LNCAP (cell line): ENCODE results near the gene NTSR2.

Experiments
- TF ChIP-seq, protein P1 (sequence below): fragments of 450-650 bp; IDR thresholded peaks from 2 replicates; pipeline ENCODE4 v1.5.1; 2017; ENCODE audit warnings: mild to moderate bottlenecking

The NTSR2 gene

DNA sequence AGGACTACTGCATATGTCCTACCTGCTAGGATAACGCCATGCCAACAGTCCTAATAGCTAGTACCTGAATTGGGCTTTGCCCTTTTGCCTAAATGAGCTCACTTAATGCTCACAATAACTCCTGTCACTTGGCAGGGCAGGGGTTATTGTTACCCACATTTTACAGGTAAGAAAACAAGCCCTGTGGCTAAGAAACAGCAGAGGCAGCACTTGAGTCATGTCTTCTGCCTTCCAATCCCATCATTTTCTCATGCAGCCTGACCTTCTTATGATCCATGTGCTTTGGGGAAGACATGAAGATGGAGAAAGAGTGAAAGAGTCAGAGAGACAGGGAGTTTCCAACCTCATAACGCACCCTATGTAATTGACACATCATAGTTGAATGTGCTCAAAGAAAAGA, 42.9 kb upstream of the NTSR2 start:
- TF ChIP-seq, protein P1, sequence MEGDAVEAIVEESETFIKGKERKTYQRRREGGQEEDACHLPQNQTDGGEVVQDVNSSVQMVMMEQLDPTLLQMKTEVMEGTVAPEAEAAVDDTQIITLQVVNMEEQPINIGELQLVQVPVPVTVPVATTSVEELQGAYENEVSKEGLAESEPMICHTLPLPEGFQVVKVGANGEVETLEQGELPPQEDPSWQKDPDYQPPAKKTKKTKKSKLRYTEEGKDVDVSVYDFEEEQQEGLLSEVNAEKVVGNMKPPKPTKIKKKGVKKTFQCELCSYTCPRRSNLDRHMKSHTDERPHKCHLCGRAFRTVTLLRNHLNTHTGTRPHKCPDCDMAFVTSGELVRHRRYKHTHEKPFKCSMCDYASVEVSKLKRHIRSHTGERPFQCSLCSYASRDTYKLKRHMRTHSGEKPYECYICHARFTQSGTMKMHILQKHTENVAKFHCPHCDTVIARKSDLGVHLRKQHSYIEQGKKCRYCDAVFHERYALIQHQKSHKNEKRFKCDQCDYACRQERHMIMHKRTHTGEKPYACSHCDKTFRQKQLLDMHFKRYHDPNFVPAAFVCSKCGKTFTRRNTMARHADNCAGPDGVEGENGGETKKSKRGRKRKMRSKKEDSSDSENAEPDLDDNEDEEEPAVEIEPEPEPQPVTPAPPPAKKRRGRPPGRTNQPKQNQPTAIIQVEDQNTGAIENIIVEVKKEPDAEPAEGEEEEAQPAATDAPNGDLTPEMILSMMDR, result no peak

DNA sequence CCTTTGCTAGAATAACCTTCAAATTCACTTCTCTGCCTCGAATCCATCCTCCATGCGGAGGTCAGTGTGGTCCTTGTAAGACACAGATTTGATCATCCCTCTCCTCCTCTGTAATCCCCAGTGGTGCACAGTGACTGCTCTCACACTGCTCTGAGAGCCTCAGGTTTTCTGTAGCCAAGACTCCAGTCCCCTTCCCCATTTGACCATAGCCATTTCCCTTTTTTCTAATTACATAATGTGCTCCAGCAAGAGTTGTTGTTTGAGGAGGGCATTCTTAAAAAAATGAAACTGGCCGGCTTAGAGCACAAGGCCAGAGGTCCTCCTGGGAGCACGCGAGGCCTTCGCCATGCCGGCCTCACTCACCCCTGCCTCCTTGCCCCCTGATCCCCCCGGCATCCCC, 41.8 kb upstream of the NTSR2 start:
- TF ChIP-seq, protein P1, result no peak

- TF ChIP-seq, protein P1, result no peak
Measured at GRCh38 chr2:11711354-11711716, 41.3 kb upstream of the NTSR2 start.

DNA sequence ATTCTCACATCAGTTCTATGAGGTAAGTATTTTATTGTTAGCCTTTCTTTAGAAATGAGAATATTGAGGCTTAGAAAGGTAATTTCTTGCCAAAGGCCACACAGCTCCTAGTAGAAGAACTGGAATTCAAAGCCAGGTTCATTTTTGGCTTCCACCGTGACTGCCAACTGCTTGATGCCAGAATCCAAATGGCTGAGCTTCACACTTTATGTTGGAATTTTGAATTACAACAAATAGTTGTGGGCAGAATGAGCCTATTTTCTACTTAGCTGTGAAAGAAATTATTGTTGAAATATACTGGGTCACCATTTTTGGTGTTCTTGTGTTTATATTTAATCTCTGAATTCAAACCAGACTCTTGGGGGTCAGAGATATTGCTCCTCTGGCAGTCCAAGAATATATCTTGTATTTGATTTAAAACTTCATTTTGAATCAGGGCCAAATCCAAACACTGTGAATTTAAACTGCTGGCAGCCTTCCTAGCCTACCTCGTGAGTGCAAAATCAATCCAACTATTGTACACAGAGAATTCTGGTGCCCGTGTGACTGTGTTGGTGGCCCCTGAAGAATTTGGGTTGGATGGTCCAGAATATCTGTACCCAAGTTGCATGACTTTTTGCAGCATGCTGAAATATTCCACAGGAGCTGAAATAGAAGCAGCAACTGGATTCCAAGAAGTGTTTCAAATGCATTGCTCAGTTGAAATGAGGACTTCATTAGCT, 40.8 kb upstream of the NTSR2 start:
- TF ChIP-seq, protein P1, result no peak

- TF ChIP-seq, protein P1, result no peak
Measured at GRCh38 chr2:11710210-11710609, 40.2 kb upstream of the NTSR2 start.

- TF ChIP-seq, protein P1, result no peak
Measured at GRCh38 chr2:11709293-11709692, 39.3 kb upstream of the NTSR2 start.

GRCh38 chr2:11708106-11708505, 38.1 kb upstream of the NTSR2 start:
- TF ChIP-seq, protein P1, result no peak

- TF ChIP-seq, protein P1, result no peak
Measured at GRCh38 chr2:11705711-11706110, 35.7 kb upstream of the NTSR2 start.
